Activated naive CD8-positive, alpha-beta T cell treated with anti-CD3 and anti-CD28 coated beads for 36 hours (primary cell): Measurements from ENCODE around the gene PARM1. TPM values are rescaled to one million over a fixed set of nuclear protein-coding genes. Genes with fewer than 3 reads are reported as not detected.
"Not testable (repeated sequence)": the region's sequence is repeated elsewhere in the genome, so short reads cannot be mapped to it uniquely, and the experiment has no call there.

ENCODE experiments used
- DNase-seq: peaks from one replicate; pipeline ENCODE4 v3.0.0; 2021
- H3K27ac Mint-ChIP-seq: one replicate; pipeline ENCODE4 v1.8.0; 2022; ENCODE audit warnings: mild to moderate bottlenecking, moderate library complexity, mixed read lengths
- H3K27me3 Mint-ChIP-seq: one replicate; pipeline ENCODE4 v1.8.0; 2022; ENCODE audit warnings: mild to moderate bottlenecking, mixed read lengths
- H3K36me3 Mint-ChIP-seq: one replicate; pipeline ENCODE4 v1.8.0; 2021; ENCODE audit warnings: mild to moderate bottlenecking, mixed read lengths
- H3K4me1 Mint-ChIP-seq: one replicate; pipeline ENCODE4 v1.8.0; 2021; ENCODE audit warnings: mixed read lengths
- H3K4me3 Mint-ChIP-seq: one replicate; pipeline ENCODE4 v1.8.0; 2022; ENCODE audit warnings: mild to moderate bottlenecking, moderate library complexity, mixed read lengths
- H3K9me3 Mint-ChIP-seq: one replicate; pipeline ENCODE4 v1.8.0; 2022; ENCODE audit warnings: mixed read lengths
- total RNA-seq, 2 experiments: library from RNA; stranded (reverse); gene quantifications; one replicate each; pipeline ENCODE4 v1.2.3, GENCODE V29; 2021

The PARM1 gene
- total RNA-seq, 2 experiments from 2014 or later: 0.04 TPM; not detected in 1

GRCh38 chr4:74961230-74961629 lies 28.3 kb downstream of the PARM1 start:
- no peaks in the 10 kb centered on the region for H3K27me3 Mint-ChIP-seq
- no peak for DNase-seq
- no peak overlapping the region for H3K27ac Mint-ChIP-seq
- H3K36me3 Mint-ChIP-seq: no peaks in the 10 kb centered on the region
- H3K4me1 Mint-ChIP-seq: no peaks in the 10 kb centered on the region
- H3K9me3 Mint-ChIP-seq: peaks cover 13% of the 10 kb centered on the region
- H3K4me3 Mint-ChIP-seq: no peak overlapping the region

GRCh38 chr4:74962584-74962983 lies 29.7 kb downstream of the PARM1 start:
- no peak for DNase-seq
- Mint-ChIP-seq H3K4me3 (no peak overlapping the region), H3K27me3 (peaks cover 4% of the 10 kb centered on the region), H3K27ac (no peak overlapping the region), H3K9me3 (peaks cover 13% of the 10 kb centered on the region), H3K36me3 (no peaks in the 10 kb centered on the region), H3K4me1 (no peaks in the 10 kb centered on the region)

- peaks cover 4% of the 10 kb centered on the region for H3K27me3 Mint-ChIP-seq
- no peaks in the 10 kb centered on the region for H3K36me3 Mint-ChIP-seq
These were observed 31.4 kb downstream of the PARM1 start for GRCh38 chr4:74964311-74964710.

GRCh38 chr4:74967324-74967723 lies 34.4 kb downstream of the PARM1 start:
- no peak overlapping the region for H3K27ac Mint-ChIP-seq
- H3K9me3 Mint-ChIP-seq: no peaks in the 10 kb centered on the region
- no peak for DNase-seq
- peaks cover 4% of the 10 kb centered on the region for H3K27me3 Mint-ChIP-seq
- no peaks in the 10 kb centered on the region for H3K4me1 Mint-ChIP-seq
- no peaks in the 10 kb centered on the region for H3K36me3 Mint-ChIP-seq
- H3K4me3 Mint-ChIP-seq: no peak overlapping the region

More at GRCh38 chr4:74964311-74964710, 31.4 kb downstream of the PARM1 start:
- H3K4me1 Mint-ChIP-seq: no peaks in the 10 kb centered on the region
- DNase-seq: no peak
- H3K27ac Mint-ChIP-seq: no peak overlapping the region
- no peak overlapping the region for H3K4me3 Mint-ChIP-seq
- H3K9me3 Mint-ChIP-seq: peaks cover 13% of the 10 kb centered on the region

GRCh38 chr4:74968456-74969164 lies 35.7 kb downstream of the PARM1 start:
- no peak for DNase-seq
- Mint-ChIP-seq H3K9me3 (no peaks in the 10 kb centered on the region), H3K4me1 (no peaks in the 10 kb centered on the region), H3K27ac (no peak overlapping the region), H3K27me3 (peaks cover 4% of the 10 kb centered on the region), H3K4me3 (no peak overlapping the region), H3K36me3 (no peaks in the 10 kb centered on the region)

GRCh38 chr4:74969507-74970474 lies 36.9 kb downstream of the PARM1 start:
- no peaks in the 10 kb centered on the region for H3K36me3 Mint-ChIP-seq
- peaks cover 4% of the 10 kb centered on the region for H3K27me3 Mint-ChIP-seq
- H3K27ac Mint-ChIP-seq: no peak overlapping the region

GRCh38 chr4:74970577-74970976 lies 37.7 kb downstream of the PARM1 start:
- H3K9me3 Mint-ChIP-seq: no peaks in the 10 kb centered on the region
- peaks cover 4% of the 10 kb centered on the region for H3K27me3 Mint-ChIP-seq
- DNase-seq: no peak
- no peak overlapping the region for H3K27ac Mint-ChIP-seq
- no peak overlapping the region for H3K4me3 Mint-ChIP-seq
- H3K36me3 Mint-ChIP-seq: no peaks in the 10 kb centered on the region
- no peaks in the 10 kb centered on the region for H3K4me1 Mint-ChIP-seq

More at GRCh38 chr4:74969507-74970474, 36.9 kb downstream of the PARM1 start:
- Mint-ChIP-seq H3K4me1 (no peaks in the 10 kb centered on the region), H3K4me3 (no peak overlapping the region), H3K9me3 (no peaks in the 10 kb centered on the region)
- no peak for DNase-seq

DNA sequence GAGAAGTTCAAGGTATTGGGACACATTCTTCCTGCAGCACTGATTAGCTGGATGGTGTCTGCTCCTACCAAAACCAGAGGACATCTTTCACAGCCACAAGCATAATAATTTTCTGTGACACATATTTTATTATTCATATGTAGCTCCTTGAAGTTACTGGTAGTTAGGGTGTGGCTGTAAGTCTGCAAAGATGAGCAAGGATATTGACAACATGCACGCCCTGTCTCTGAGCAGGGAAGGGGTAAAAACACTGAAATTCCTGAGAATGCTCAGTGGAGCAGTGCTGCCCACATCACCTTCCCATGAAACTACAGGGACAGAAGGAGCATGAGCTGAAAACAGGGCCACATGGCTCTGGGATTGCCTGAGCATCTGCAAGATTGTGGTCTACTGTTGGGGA lies 38.9 kb downstream of the PARM1 start:
- Mint-ChIP-seq H3K4me1 (no peaks in the 10 kb centered on the region), H3K27ac (no peak overlapping the region), H3K36me3 (no peaks in the 10 kb centered on the region), H3K27me3 (peaks cover 2% of the 10 kb centered on the region), H3K4me3 (no peak overlapping the region), H3K9me3 (no peaks in the 10 kb centered on the region)
- DNase-seq: no peak

- no peak overlapping the region for H3K27ac Mint-ChIP-seq
- no peaks in the 10 kb centered on the region for H3K27me3 Mint-ChIP-seq
- no peak overlapping the region for H3K4me3 Mint-ChIP-seq
- H3K4me1 Mint-ChIP-seq: no peaks in the 10 kb centered on the region
- no peak for DNase-seq
- H3K36me3 Mint-ChIP-seq: no peaks in the 10 kb centered on the region
- peaks cover 19% of the 10 kb centered on the region for H3K9me3 Mint-ChIP-seq
These were observed 42.2 kb downstream of the PARM1 start for GRCh38 chr4:74975082-74975481.

GRCh38 chr4:74975848-74976824 lies 43.2 kb downstream of the PARM1 start:
- H3K4me3 Mint-ChIP-seq: no peak overlapping the region
- H3K4me1 Mint-ChIP-seq: no peaks in the 10 kb centered on the region
- no peak for DNase-seq
- H3K9me3 Mint-ChIP-seq: peaks cover 23% of the 10 kb centered on the region
- no peak overlapping the region for H3K27ac Mint-ChIP-seq
- no peaks in the 10 kb centered on the region for H3K27me3 Mint-ChIP-seq
- no peaks in the 10 kb centered on the region for H3K36me3 Mint-ChIP-seq

DNA sequence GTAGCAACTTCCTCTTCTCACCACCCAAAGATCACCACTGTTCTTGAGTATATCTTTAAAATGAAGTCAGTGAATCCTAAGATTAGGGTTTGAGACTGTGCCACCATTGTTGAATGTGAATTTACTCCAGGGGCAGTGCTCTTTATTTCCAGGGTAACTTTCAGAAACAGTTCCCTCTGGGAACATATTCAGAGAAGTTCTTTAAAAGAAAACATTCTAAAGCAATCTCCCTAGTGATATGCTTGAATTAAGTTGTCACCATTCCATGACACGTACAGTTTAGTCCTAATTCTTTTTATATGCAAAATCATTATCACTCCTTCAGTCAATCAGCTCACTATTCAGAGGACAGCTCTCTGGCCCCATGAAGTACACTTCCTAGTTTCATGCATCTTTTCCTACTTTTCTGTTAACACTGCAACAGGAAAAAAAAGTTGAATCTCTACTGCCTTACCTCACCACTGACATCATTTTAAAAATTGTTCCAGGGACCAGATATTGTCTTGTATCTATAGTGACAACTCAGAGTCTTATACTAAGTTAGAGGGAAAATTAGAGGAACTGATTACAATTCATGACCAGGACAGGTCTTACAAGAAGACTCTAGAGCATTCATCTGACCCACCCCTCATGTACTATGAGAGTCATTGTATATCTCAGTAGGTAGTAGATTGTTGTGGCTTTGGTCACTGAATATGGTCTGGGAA lies 49.8 kb downstream of the PARM1 start:
- no peak overlapping the region for H3K27ac Mint-ChIP-seq
- no peaks in the 10 kb centered on the region for H3K27me3 Mint-ChIP-seq
- no peak for DNase-seq
- peaks cover 17% of the 10 kb centered on the region for H3K9me3 Mint-ChIP-seq
- no peaks in the 10 kb centered on the region for H3K4me1 Mint-ChIP-seq
- no peaks in the 10 kb centered on the region for H3K36me3 Mint-ChIP-seq
- no peak overlapping the region for H3K4me3 Mint-ChIP-seq

DNA sequence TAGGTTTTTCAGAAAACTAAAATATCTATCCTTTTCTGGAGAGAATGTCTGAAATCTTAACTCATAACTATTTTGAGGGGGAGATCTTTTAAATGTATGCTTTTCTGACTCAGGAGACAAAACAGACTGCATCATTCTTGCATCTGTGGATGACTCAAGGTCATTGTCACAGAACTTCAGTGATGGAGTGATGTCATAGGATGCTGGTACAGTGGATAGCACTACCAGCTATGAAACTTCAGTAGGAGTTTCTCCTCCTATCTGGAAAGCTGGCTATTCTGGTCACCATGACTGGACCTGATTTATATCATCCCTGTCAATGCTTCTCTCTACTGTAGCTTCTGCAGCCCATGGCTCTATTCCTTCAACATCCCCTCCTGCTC lies 50.3 kb downstream of the PARM1 start:
- DNase-seq: no peak
- peaks cover 15% of the 10 kb centered on the region for H3K9me3 Mint-ChIP-seq
- no peaks in the 10 kb centered on the region for H3K36me3 Mint-ChIP-seq
- H3K27me3 Mint-ChIP-seq: no peaks in the 10 kb centered on the region
- H3K27ac Mint-ChIP-seq: no peak overlapping the region
- no peaks in the 10 kb centered on the region for H3K4me1 Mint-ChIP-seq
- H3K4me3 Mint-ChIP-seq: no peak overlapping the region

- H3K4me3 Mint-ChIP-seq: no peak overlapping the region
- DNase-seq: no peak
- H3K4me1 Mint-ChIP-seq: no peaks in the 10 kb centered on the region
- H3K27me3 Mint-ChIP-seq: no peaks in the 10 kb centered on the region
- H3K36me3 Mint-ChIP-seq: no peaks in the 10 kb centered on the region
- H3K9me3 Mint-ChIP-seq: peaks cover 7% of the 10 kb centered on the region
- no peak overlapping the region for H3K27ac Mint-ChIP-seq
These were observed 57.5 kb downstream of the PARM1 start for GRCh38 chr4:74990276-74990875.

- not testable (repeated sequence) for H3K27ac Mint-ChIP-seq, H3K4me1 Mint-ChIP-seq, DNase-seq, H3K27me3 Mint-ChIP-seq, H3K4me3 Mint-ChIP-seq, H3K9me3 Mint-ChIP-seq, H3K36me3 Mint-ChIP-seq
These were observed 61.5 kb downstream of the PARM1 start for GRCh38 chr4:74994436-74994835.
